K562 treated with DMSO at 1 percent for 12 hours (cell line): Measurements from ENCODE around the gene TIMM23B. TPM values are rescaled to one million over a fixed set of nuclear protein-coding genes. Genes with fewer than 3 reads are reported as not detected.

Experiments used
- total RNA-seq: library from RNA; unstranded; fragments of 300-600 nt; gene quantifications from 2 replicates; pipeline ENCODE4 v1.2.3, GENCODE V29; 2022; ENCODE audit not compliant: insufficient read depth

TIMM23B gene, protein sequence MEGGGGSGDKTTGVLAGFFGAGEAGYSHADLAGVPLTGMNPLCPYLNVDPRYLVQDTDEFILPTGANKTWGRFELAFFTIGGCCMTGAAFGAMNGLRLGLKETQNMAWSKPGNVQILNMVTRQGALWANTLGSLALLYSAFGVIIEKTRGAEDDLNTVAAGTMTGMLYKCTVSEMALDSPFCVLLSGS
- 4.6 and 11.5 TPM in 2 replicates for total RNA-seq

DNA sequence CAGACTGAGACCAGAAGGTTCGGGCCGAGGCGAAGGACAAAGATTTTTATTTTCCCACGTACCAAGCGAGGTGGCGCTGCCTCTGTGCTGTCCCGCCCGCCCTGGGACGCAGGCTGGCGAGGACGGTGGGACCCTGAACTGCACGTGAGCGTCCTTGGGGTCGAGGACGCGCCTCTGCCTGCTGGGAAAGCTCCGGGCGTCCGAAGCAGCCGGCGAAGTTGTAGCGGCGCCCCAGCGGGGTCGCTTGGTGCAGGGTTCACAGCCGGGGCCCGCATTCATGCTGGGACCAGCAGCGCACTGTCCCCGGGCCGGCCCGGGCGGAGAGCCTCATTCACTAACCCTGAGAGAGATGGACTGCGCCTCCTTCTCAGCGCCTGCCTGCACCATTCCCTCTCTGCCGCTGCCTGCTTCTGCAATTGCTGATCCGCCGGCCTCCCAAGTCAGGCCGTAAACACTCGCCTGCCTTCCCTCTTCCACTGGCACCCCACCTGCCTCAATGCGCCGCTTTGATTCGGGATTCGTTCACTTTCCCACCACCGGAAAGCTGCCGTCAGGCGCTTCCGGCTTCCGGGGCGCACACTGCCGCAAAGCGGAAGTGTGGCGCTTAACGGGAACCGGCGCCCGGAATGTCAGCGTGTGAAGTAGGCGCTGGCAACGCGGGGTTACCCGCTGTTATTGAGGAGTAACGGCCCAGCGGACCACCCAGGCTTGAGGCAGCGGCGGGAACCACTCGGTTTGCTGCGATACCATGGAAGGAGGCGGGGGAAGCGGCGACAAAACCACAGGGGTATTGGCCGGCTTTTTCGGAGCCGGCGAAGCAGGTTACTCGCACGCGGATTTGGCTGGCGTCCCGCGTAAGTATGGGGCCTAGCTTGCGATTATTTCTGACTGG lies at the start of gene TIMM23B, which contains the start of gene PARG:
Gene TIMM23B, plus strand, starts transcription at position 607 of the 892 bp plus-strand sequence. Its CDS starts 142 bp downstream, at position 749.
Gene PARG, minus strand, starts transcription at position 581 of the 892 bp plus-strand sequence. Its CDS starts 302 bp downstream, at position 279.

DNA sequence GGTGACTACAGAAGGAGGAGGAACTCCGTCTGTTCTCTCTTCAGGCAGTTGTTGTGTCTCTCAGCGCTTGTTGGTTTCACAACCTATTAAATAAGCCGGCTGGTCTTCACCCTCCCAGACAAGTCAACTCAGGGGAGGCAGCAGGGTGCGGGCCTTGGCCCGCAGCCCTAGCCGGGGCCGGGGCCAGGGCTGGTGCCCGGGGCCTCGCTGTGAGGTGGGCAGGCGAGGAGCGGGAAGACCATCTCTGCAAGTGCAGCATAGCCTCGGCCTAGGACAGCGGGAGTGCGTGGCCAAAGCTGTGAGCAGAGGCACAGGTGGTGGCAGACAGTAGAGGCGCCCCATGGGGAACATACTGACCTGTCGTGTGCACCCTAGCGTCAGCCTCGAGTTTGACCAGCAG lies 46.5 kb downstream of the TIMM23B start, which contains the start of gene AGAP6:
Gene AGAP6, plus strand, starts transcription at position 31 of the 400 bp plus-strand sequence. Its CDS starts 310 bp downstream, at position 341.

Other genes starting within 250 kb of the TIMM23B start
- gene OGDHL, start 179.7 kb upstream of the TIMM23B start, total RNA-seq, result 0.38 and 0.52 TPM in 2 replicates
- gene PARG, start within 50 bp of the TIMM23B start, total RNA-seq, result 10.5 and 31.5 TPM in 2 replicates
- gene AGAP6, start 46.4 kb downstream of the TIMM23B start, total RNA-seq, result 7.7 and 16.4 TPM in 2 replicates
- 12.0 and 27.3 TPM in 2 replicates for gene WASHC2A, start 125.9 kb downstream of the TIMM23B start, total RNA-seq